Parathyroid adenoma (tissue), 2 donors: ENCODE measurements around the gene CEP85.

Source experiments
- H2AFZ ChIP-seq: fragments of 300-600 bp; sonication (generic); one replicate; pipeline ENCODE4 v1.7.0; 2017; ENCODE audit warnings: antibody characterized with exemption, mild to moderate bottlenecking
- H3K27ac ChIP-seq: fragments of 300-600 bp; sonication (generic); one replicate; pipeline ENCODE4 v1.7.0; 2017
- H3K27me3 ChIP-seq: fragments of 300-600 bp; sonication (generic); one replicate; pipeline ENCODE4 v1.7.0; 2017; ENCODE audit warnings: low read length; ENCODE audit not compliant: control insufficient read depth, insufficient read depth
- H3K36me3 ChIP-seq: fragments of 300-600 bp; sonication (generic); one replicate; pipeline ENCODE4 v1.7.0; 2017; ENCODE audit warnings: low read length; ENCODE audit not compliant: control insufficient read depth, insufficient read depth
- H3K4me1 ChIP-seq: fragments of 300-600 bp; sonication (generic); one replicate; pipeline ENCODE4 v1.7.0; 2017; ENCODE audit warnings: control low read depth
- H3K4me2 ChIP-seq: fragments of 300-600 bp; sonication (generic); one replicate; pipeline ENCODE4 v1.7.0; 2017; ENCODE audit warnings: low read length
- H3K4me3 ChIP-seq: fragments of 300-600 bp; sonication (generic); one replicate; pipeline ENCODE4 v1.7.0; 2017; ENCODE audit warnings: low read depth, low read length
- H3K79me2 ChIP-seq: fragments of 300-600 bp; sonication (generic); one replicate; pipeline ENCODE4 v1.7.0; 2017; ENCODE audit warnings: control low read depth
- H3K9ac ChIP-seq: fragments of 300-600 bp; sonication (generic); one replicate; pipeline ENCODE4 v1.7.0; 2017; ENCODE audit warnings: mild to moderate bottlenecking
- H3K9me3 ChIP-seq: fragments of 300-600 bp; sonication (generic); one replicate; pipeline ENCODE4 v1.7.0; 2017; ENCODE audit warnings: low read length; ENCODE audit not compliant: control insufficient read depth
- CTCF ChIP-seq: fragments of 300-600 bp; sonication (generic); IDR thresholded peaks from one replicate; pipeline ENCODE4 v1.7.0; 2017; ENCODE audit warnings: antibody characterized with exemption, mild to moderate bottlenecking
- donor health status: primary hyperparathyroidism.

Gene CEP85

DNA sequence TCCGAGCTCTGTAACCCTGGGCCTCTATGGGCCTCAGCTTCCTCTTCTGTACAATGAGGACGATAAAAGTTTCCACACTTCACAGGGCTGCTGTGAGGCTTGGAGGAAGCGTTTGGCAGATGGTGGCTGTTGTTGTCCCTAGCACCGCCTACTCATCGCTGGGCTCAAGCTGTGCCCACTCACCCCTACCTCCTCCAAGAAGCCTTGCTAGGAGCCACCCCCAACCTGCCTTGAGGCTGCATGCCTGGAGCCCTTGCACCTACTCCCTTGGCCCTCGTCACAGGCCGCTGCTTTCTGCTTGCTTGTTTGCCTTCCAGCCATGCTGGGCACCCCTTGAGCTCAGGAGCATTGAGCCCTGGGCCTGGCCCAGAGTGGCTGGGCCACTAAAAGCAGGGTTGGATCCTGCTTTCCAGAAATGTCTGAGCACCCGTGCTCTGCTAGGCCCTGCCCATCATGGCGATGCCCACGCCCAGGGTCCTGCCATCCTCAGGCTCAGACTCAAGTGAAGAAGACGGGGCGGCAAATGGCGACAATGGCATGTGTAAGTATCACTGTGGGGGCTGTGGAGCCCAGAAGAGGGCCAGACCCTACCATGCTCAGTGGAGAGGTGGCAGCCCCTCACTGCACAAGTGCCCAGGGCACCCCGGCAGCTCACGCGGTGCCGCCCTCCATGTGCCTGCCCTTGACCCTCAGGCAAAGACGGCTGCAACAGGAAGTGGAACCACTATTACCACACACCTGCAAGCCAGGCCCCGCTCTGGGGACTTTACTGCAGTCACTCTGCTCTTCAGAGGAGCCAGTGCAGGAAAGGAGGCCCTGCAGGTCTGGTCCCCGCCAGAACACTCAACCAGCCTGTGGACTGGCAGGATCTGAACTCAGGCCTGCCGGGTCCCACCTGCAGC lies 55.4 kb downstream of the CEP85 start:
- Histone ChIP-seq H3K36me3 (no peaks in the 10 kb centered on the region), H3K9me3 (no peaks in the 10 kb centered on the region), H3K4me2 (no peak overlapping the region), H2AFZ (no peak overlapping the region), H3K79me2 (no peaks in the 10 kb centered on the region), H3K27me3 (no peaks in the 10 kb centered on the region), H3K4me1 (no peaks in the 10 kb centered on the region), H3K27ac (no peak overlapping the region), H3K9ac (no peak overlapping the region), H3K4me3 (no peak overlapping the region)
- TF ChIP-seq CTCF, result no peak

DNA sequence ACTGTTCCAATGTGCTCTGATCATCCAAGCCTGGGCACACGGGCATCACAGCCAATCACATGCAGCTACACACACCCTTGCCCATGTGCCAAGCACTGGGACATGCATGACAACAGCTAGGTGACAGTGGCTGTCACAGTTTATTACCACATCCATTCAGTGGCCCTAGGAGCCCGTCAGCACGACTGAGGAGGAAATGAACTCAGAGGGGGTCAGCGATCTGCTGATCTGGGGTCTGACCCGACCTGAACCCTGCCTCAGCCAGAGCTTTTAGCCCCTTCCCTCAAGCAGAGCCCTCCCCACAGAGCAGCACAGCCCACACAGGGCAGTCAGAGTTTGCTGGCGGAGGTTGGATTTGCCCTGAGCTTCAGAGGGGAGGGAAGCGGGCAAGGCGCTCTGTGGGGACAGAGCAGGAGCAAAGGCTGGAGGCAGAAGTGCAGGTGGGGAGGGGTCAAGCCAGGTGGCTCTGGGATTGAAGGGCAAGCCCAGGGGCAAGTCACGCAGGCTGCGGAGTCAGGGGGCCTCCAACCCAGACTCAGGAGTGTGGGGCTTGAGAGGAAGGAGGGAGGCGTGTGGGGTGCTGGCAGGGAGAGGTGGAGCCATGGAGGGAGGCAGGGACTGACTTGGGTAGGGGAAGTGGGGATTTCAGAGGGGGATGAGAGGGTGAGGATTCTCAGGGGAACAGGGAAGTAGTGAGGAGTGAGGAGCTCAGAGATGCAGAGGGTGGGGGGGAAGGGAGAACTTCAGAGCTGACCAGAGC lies 56.3 kb downstream of the CEP85 start:
- Histone ChIP-seq H3K27me3 (no peaks in the 10 kb centered on the region), H3K4me1 (no peaks in the 10 kb centered on the region), H3K4me3 (no peak overlapping the region), H3K27ac (no peak overlapping the region), H2AFZ (no peak overlapping the region), H3K9me3 (no peaks in the 10 kb centered on the region), H3K4me2 (no peak overlapping the region), H3K79me2 (no peaks in the 10 kb centered on the region), H3K36me3 (no peaks in the 10 kb centered on the region), H3K9ac (no peak overlapping the region)
- no peak for TF ChIP-seq CTCF

DNA sequence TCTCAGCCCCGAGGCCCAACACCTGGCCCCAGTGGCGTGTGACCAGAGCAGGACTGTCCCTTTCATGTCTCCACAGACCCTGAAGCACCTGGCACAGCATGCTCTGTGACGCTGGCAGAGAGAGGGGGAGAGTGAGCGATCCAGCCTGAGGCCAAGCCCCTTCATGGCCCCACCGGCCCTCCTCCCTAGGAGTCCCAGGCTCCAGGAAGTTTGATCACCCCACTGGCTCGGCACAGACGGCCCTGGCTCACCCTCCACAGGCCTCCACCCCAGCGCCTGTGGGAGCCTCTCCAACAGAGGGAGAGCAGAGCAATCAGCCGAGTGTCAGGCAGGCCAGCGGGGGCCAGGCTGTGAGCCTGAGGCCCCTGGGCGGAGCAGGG lies 56.9 kb downstream of the CEP85 start:
- H3K9me3 ChIP-seq, result no peaks in the 10 kb centered on the region
- H3K4me1 ChIP-seq, result no peaks in the 10 kb centered on the region
- no peak overlapping the region for H3K9ac ChIP-seq
- H3K4me3 ChIP-seq, result no peak overlapping the region
- H3K79me2 ChIP-seq, result no peaks in the 10 kb centered on the region
- H3K36me3 ChIP-seq, result no peaks in the 10 kb centered on the region
- no peak overlapping the region for H3K27ac ChIP-seq
- no peaks in the 10 kb centered on the region for H3K27me3 ChIP-seq
- H2AFZ ChIP-seq, result no peak overlapping the region
- TF ChIP-seq CTCF, result no peak
- H3K4me2 ChIP-seq, result no peak overlapping the region

DNA sequence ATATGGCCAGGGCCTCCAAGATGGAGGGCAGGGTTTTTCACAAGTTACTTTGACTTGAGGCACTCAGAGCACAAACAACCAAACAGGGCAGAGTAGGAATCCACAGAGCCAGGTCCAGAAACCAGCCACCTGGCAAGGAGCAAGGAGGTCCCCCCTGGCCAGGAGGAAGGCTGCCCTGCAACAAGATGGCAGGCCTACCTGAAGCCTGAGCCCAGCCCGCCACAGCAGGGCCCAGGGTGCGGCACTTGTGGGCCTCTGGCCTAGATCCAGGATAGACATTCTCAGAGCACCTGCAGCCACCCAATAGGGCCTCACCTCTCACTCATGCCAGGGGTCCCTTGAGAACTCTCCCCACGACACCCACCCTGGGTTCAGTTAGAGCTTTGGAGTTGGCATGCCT lies 57.4 kb downstream of the CEP85 start:
- TF ChIP-seq CTCF, result no peak
- H3K27ac ChIP-seq, result no peak overlapping the region
- H2AFZ ChIP-seq, result no peak overlapping the region
- H3K9ac ChIP-seq, result no peak overlapping the region
- no peak overlapping the region for H3K4me3 ChIP-seq
- H3K36me3 ChIP-seq, result no peaks in the 10 kb centered on the region
- no peaks in the 10 kb centered on the region for H3K4me1 ChIP-seq
- H3K27me3 ChIP-seq, result no peaks in the 10 kb centered on the region
- H3K79me2 ChIP-seq, result no peaks in the 10 kb centered on the region
- H3K9me3 ChIP-seq, result no peaks in the 10 kb centered on the region
- no peak overlapping the region for H3K4me2 ChIP-seq
